H1 (cell line): Measurements from ENCODE around the gene LOXHD1.

Source experiments
- ATF3 ChIP-seq: IDR thresholded peaks from 2 replicates; pipeline ENCODE4 v1.6.1; 2011; ENCODE audit warnings: low read depth, mild to moderate bottlenecking, low read length; ENCODE audit not compliant: insufficient read depth
- CBX5 ChIP-seq: fragments of 300-800, 300-1000 bp; sonication (generic); IDR thresholded peaks from 2 replicates; pipeline ENCODE4 v1.7.1; 2016; ENCODE audit warnings: antibody characterized with exemption, low read length, low read depth
- CHD1 ChIP-seq: IDR thresholded peaks from 2 replicates; pipeline ENCODE4 v1.6.1; 2012; ENCODE audit warnings: low read depth, low read length, improper control_type of control experiment
- CTCF ChIP-seq, 3 experiments: IDR thresholded peaks; 1 replicate in 2 of 3; 2 replicates in 1 of 3; pipeline versions ENCODE4 v1.5.1 to v1.6.1; 2011; ENCODE audit warnings: low read length in 3 of 3, mild to moderate bottlenecking in 3 of 3, inconsistent platforms in 2 of 3, low read depth in 1 of 3, moderate library complexity in 1 of 3; ENCODE audit not compliant: insufficient read depth in 1 of 3; ENCODE audit errors: control extremely low read depth in 1 of 3
- EP300 ChIP-seq, 2 experiments: IDR thresholded peaks; 1 replicate in 1 of 2; 2 replicates in 1 of 2; pipeline ENCODE4 v1.6.1; 2011 to 2012; ENCODE audit warnings: low read depth in 2 of 2, low read length in 2 of 2, mild to moderate bottlenecking in 2 of 2, borderline replicate concordance in 1 of 2, inconsistent platforms in 1 of 2, moderate library complexity in 1 of 2
- GABPA ChIP-seq: IDR thresholded peaks from 2 replicates; pipeline ENCODE4 v1.6.1; 2011; ENCODE audit warnings: mild to moderate bottlenecking, low read length, moderate library complexity, borderline replicate concordance; ENCODE audit not compliant: insufficient read depth
- HDAC2 ChIP-seq, 2 experiments: fragments of 300-600 bp in 1 of 2; sonication (generic) in 1 of 2; IDR thresholded peaks; 2 replicates each; pipeline ENCODE4 v1.6.1; 2011 to 2012; ENCODE audit warnings: low read depth in 2 of 2, low read length in 2 of 2, mild to moderate bottlenecking in 2 of 2, moderate library complexity in 2 of 2, borderline replicate concordance in 1 of 2, inconsistent platforms in 1 of 2
- JUN ChIP-seq: IDR thresholded peaks from 2 replicates; pipeline ENCODE4 v1.6.1; 2011; ENCODE audit warnings: low read depth, mild to moderate bottlenecking, improper control_type of control experiment, low read length
- NANOG ChIP-seq: IDR thresholded peaks from 2 replicates; pipeline ENCODE4 v1.6.1; 2011; ENCODE audit warnings: low read length, low read depth, mild to moderate bottlenecking, inconsistent platforms; ENCODE audit not compliant: insufficient read depth, poor library complexity, severe bottlenecking
- POLR2A ChIP-seq, 2 experiments: IDR thresholded peaks; 1 replicate in 1 of 2; 2 replicates in 1 of 2; pipeline ENCODE4 v1.6.1; 2011; ENCODE audit warnings: low read depth in 2 of 2, low read length in 2 of 2, mild to moderate bottlenecking in 2 of 2; ENCODE audit errors: control extremely low read depth in 1 of 2
- POLR2AphosphoS5 ChIP-seq: IDR thresholded peaks from 2 replicates; pipeline ENCODE4 v1.6.1; 2011; ENCODE audit warnings: low read depth, low read length
- POU5F1 ChIP-seq: IDR thresholded peaks from 2 replicates; pipeline ENCODE4 v1.6.1; 2011; ENCODE audit warnings: low read depth, mild to moderate bottlenecking, low read length, moderate library complexity
- TAF7 ChIP-seq: optimal IDR thresholded peaks from 2 replicates; pipeline ENCODE3; 2011; ENCODE audit warnings: low read depth, mild to moderate bottlenecking, inconsistent platforms, low read length, moderate library complexity, borderline replicate concordance

- TF ChIP-seq CTCF (IDR thresholded peaks at IDR 0.05; ENCODE audit: control extremely low read depth in 1 of 3, insufficient read depth in 1 of 3, low read depth in 1 of 3, low read length in 3 of 3) (no peak), POLR2AphosphoS5 (no peak), ATF3 (no peak), NANOG (no peak), EP300 (IDR thresholded peaks at IDR 0.05; ENCODE audit: borderline replicate concordance in 1 of 2, low read depth in 2 of 2, low read length in 2 of 2) (no peak), TAF7 (no peak), POU5F1 (no peak), HDAC2 (IDR thresholded peaks at IDR 0.05; ENCODE audit: borderline replicate concordance in 1 of 2, low read depth in 2 of 2, low read length in 2 of 2) (no peak), GABPA (no peak), CBX5 (no peak), CHD1 (no peak), POLR2A (IDR thresholded peaks at IDR 0.05; ENCODE audit: control extremely low read depth in 1 of 2, low read depth in 2 of 2, low read length in 2 of 2) (no peak), JUN (no peak)
These were observed 179.5 kb downstream of the LOXHD1 start for GRCh38 chr18:46477425-46478011.
